ENCODE results near the gene INTS3.
"Not testable (repeated sequence)": the region's sequence is repeated elsewhere in the genome, so short reads cannot be mapped to it uniquely, and the experiment has no call there.

Gene INTS3

GRCh38 chr1:153711026-153711425, 16.8 kb upstream of the INTS3 start:
- no peak for DNase-seq (ENCODE audit: low spot score)

GRCh38 chr1:153716211-153716610, 11.6 kb upstream of the INTS3 start:
- not testable (repeated sequence) for DNase-seq (ENCODE audit: low spot score)

GRCh38 chr1:153717330-153717729, 10.5 kb upstream of the INTS3 start:
- DNase-seq (ENCODE audit: low spot score) = no peak

- no peak for DNase-seq (ENCODE audit: low spot score)
These were observed 4.2 kb upstream of the INTS3 start for GRCh38 chr1:153723687-153724086.

- not testable (repeated sequence) for DNase-seq (ENCODE audit: low spot score)
These were observed 3.2 kb upstream of the INTS3 start for GRCh38 chr1:153724634-153725033.

- no peak for DNase-seq (ENCODE audit: low spot score)
These were observed 636 bp downstream of the INTS3 start for GRCh38 chr1:153728305-153729066.

- DNase-seq (ENCODE audit: low spot score) = peak; percentile 4
These were observed 2.7 kb downstream of the INTS3 start for GRCh38 chr1:153730468-153730988.

- no peak for DNase-seq (ENCODE audit: low spot score)
These were observed 6.1 kb downstream of the INTS3 start for GRCh38 chr1:153733970-153734369.

GRCh38 chr1:153734396-153735089, 6.7 kb downstream of the INTS3 start:
- no peak for DNase-seq (ENCODE audit: low spot score)

- no peak for DNase-seq (ENCODE audit: low spot score)
These were observed 7.2 kb downstream of the INTS3 start for GRCh38 chr1:153735090-153735420.

GRCh38 chr1:153741986-153742385, 14.1 kb downstream of the INTS3 start:
- no peak for DNase-seq (ENCODE audit: low spot score)

- DNase-seq (ENCODE audit: low spot score) = no peak
These were observed 14.7 kb downstream of the INTS3 start for GRCh38 chr1:153742411-153743142.

- DNase-seq (ENCODE audit: low spot score) = no peak
These were observed 17.6 kb downstream of the INTS3 start for GRCh38 chr1:153745417-153745816.

- DNase-seq (ENCODE audit: low spot score) = no peak
These were observed 18.3 kb downstream of the INTS3 start for GRCh38 chr1:153746174-153746573.

- DNase-seq (ENCODE audit: low spot score) = no peak
These were observed 21.1 kb downstream of the INTS3 start for GRCh38 chr1:153748903-153749302.

GRCh38 chr1:153749408-153750005, 21.7 kb downstream of the INTS3 start:
- peak; percentile 86 for DNase-seq (ENCODE audit: low spot score)

- no peak for DNase-seq (ENCODE audit: low spot score)
These were observed 22.5 kb downstream of the INTS3 start for GRCh38 chr1:153750026-153750995.

GRCh38 chr1:153752072-153752471, 24.2 kb downstream of the INTS3 start:
- DNase-seq (ENCODE audit: low spot score) = no peak

- DNase-seq (ENCODE audit: low spot score) = no peak
These were observed 24.8 kb downstream of the INTS3 start for GRCh38 chr1:153752571-153753195.

GRCh38 chr1:153754266-153754665, 26.4 kb downstream of the INTS3 start:
- no peak for DNase-seq (ENCODE audit: low spot score)

GRCh38 chr1:153760440-153760839, 32.6 kb downstream of the INTS3 start:
- DNase-seq (ENCODE audit: low spot score) = no peak
